Endothelial cell of umbilical vein (primary cell): ENCODE results near the gene DDX39A. TPM values are rescaled to one million over a fixed set of nuclear protein-coding genes. Genes with fewer than 3 reads are reported as not detected.
A peak's percentile ranks its signal among the peaks of the same experiment; 100 is the strongest.

Source experiments
- BruUV-seq: library from RNA; stranded (reverse); fragments of 400-500 nt; replicated peaks from 2 replicates; lab custom pipeline; 2021; lab: Mats Ljungman, UMichigan
- CTCF ChIA-PET: fragments of 300-600, 350-600 bp; sonication (Branson Sonifier 250); formaldehyde crosslinking; loops from one replicate; lab custom pipeline; 2021; ENCODE audit warnings: antibody characterized with exemption, inconsistent platforms; lab: Charles Lee
- POLR2A ChIA-PET: fragments of 300-600, 350-600 bp; sonication (Branson Sonifier 250); formaldehyde crosslinking; loops from one replicate; lab custom pipeline; 2021; ENCODE audit warnings: antibody characterized with exemption, inconsistent platforms; lab: Charles Lee
- DNase-seq: peaks from one replicate; pipeline ENCODE4 v3.0.0-alpha.2; 2011; ENCODE audit warnings: low read depth, low spot score
- FAIRE-seq: peaks from 2 replicates; lab custom pipeline; 2011; peaks lifted over from hg19 to GRCh38; lab: Jason Lieb, UNC
- H2AFZ ChIP-seq: 2 replicates; pipeline ENCODE4 v1.6.0; 2012; ENCODE audit warnings: low read depth, low read length, control low read depth, inconsistent platforms
- H3K27ac ChIP-seq: 2 replicates; pipeline ENCODE4 v1.5.1; 2011; ENCODE audit warnings: low read depth, mild to moderate bottlenecking, control low read depth, low read length, moderate library complexity; ENCODE audit not compliant: insufficient read depth
- H3K27me3 ChIP-seq, 2 experiments: 2 replicates each; pipeline versions ENCODE4 v1.6.0 to v1.6.1; 2011; ENCODE audit warnings: low read length in 2 of 2, mixed read lengths in 1 of 2; ENCODE audit not compliant: control insufficient read depth in 2 of 2, insufficient read depth in 2 of 2
- H3K36me3 ChIP-seq, 2 experiments: 2 replicates in 1 of 2; 3 replicates in 1 of 2; pipeline ENCODE4 v1.5.1; 2011; ENCODE audit warnings: low read length in 2 of 2, mild to moderate bottlenecking in 1 of 2, moderate library complexity in 1 of 2; ENCODE audit not compliant: control insufficient read depth in 2 of 2, insufficient read depth in 2 of 2; ENCODE audit errors: extremely low read depth in 1 of 2
- H3K4me1 ChIP-seq: 3 replicates; pipeline ENCODE4 v1.5.1; 2011; ENCODE audit warnings: mild to moderate bottlenecking, low read length; ENCODE audit not compliant: control insufficient read depth, insufficient read depth; ENCODE audit errors: extremely low read depth
- H3K4me2 ChIP-seq: 2 replicates; pipeline ENCODE4 v1.6.1; 2011; ENCODE audit warnings: low read length, control low read depth, mixed read lengths; ENCODE audit not compliant: insufficient read depth
- H3K4me3 ChIP-seq, 3 experiments: fragments of 200-600 bp in 1 of 3; sonication (generic), shearing (Covaris generic) in 1 of 3; replicated peaks in 1 of 3; 2 replicates each; pipeline ENCODE4 v1.5.1; 2011 to 2016; ENCODE audit warnings: control low read depth in 3 of 3, low read length in 3 of 3, mild to moderate bottlenecking in 2 of 3, inconsistent platforms in 1 of 3, low read depth in 1 of 3, moderate library complexity in 1 of 3; ENCODE audit not compliant: insufficient read depth in 1 of 3
- H3K79me2 ChIP-seq: 2 replicates; pipeline ENCODE4 v1.6.0; 2012; ENCODE audit warnings: low read length, inconsistent platforms; ENCODE audit not compliant: control insufficient read depth, insufficient read depth
- H3K9ac ChIP-seq: replicated peaks from 2 replicates; pipeline ENCODE3; 2011; ENCODE audit warnings: low read length, control low read depth; ENCODE audit not compliant: insufficient read depth; ENCODE audit errors: extremely low read depth
- H3K9me1 ChIP-seq: replicated peaks from 3 replicates; pipeline ENCODE4 v1.6.0; 2011; ENCODE audit warnings: mild to moderate bottlenecking, low read length; ENCODE audit not compliant: control insufficient read depth, insufficient read depth; ENCODE audit errors: extremely low read depth
- H3K9me3 ChIP-seq: replicated peaks from 2 replicates; pipeline ENCODE4 v1.5.1; 2012; ENCODE audit warnings: low read length, inconsistent platforms; ENCODE audit not compliant: control insufficient read depth, insufficient read depth
- H4K20me1 ChIP-seq: replicated peaks from 2 replicates; pipeline ENCODE3; 2011; ENCODE audit warnings: mild to moderate bottlenecking, low read length; ENCODE audit not compliant: control insufficient read depth, insufficient read depth; ENCODE audit errors: extremely low read depth
- CTCF ChIP-seq, 2 donors: IDR thresholded peaks; 1 replicate in 1 of 2; 2 replicates in 1 of 2; pipeline ENCODE4 v1.5.1; 2011; ENCODE audit warnings: low read length in 2 of 2, mild to moderate bottlenecking in 2 of 2, moderate library complexity in 2 of 2, control low read depth in 1 of 2, inconsistent platforms in 1 of 2, low read depth in 1 of 2; ENCODE audit not compliant: insufficient read depth in 1 of 2; ENCODE audit errors: extremely low read depth in 1 of 2
- FOS ChIP-seq: IDR thresholded peaks from 2 replicates; pipeline ENCODE4 v1.6.1; 2011; ENCODE audit warnings: mild to moderate bottlenecking, low read length, moderate library complexity, borderline replicate concordance; ENCODE audit not compliant: insufficient read depth
- JUN ChIP-seq: IDR thresholded peaks from 2 replicates; pipeline ENCODE4 v1.6.1; 2011; ENCODE audit warnings: borderline replicate concordance, low read depth; ENCODE audit not compliant: insufficient read length, insufficient read depth
- MAX ChIP-seq: IDR thresholded peaks from 2 replicates; pipeline ENCODE4 v1.6.1; 2011; ENCODE audit not compliant: insufficient read depth, insufficient read length
- MYC ChIP-seq: IDR thresholded peaks from one replicate; pipeline ENCODE4 v1.6.1; 2011; ENCODE audit warnings: mild to moderate bottlenecking, low read depth, low read length
- POLR2AphosphoS5 ChIP-seq: IDR thresholded peaks from 2 replicates; pipeline ENCODE4 v1.6.1; 2012; ENCODE audit warnings: low read depth, mild to moderate bottlenecking, control low read depth, low read length, moderate library complexity; ENCODE audit not compliant: insufficient read depth
- dilution Hi-C: fragments of 300-500 bp; cut with MboI; formaldehyde crosslinking; loops from one replicate; pipeline ENCODE4 v1.15.0; 2019; ENCODE audit warnings: low sequenced_read_pairs; ENCODE audit not compliant: extremely low pct_ligation_motif_present
- intact Hi-C: fragments of 100-400 bp; cut with micrococcal nuclease; formaldehyde crosslinking; loops from one replicate; pipeline ENCODE4 v1.10.0; 2022
- polyA plus RNA-seq, 4 experiments: library from polyadenylated mRNA; depleted of rRNA in 3 of 4; stranded (reverse) in 3 of 4; unstranded in 1 of 4; fragments of >200 nt; gene quantifications; 2 replicates each; pipeline versions ENCODE4 v1.2.1 to v1.2.3, GENCODE V29; 2011 to 2012; ENCODE audit warnings: missing spikeins in 1 of 4
- total RNA-seq: library from RNA; stranded (reverse); gene quantifications from 2 replicates; pipeline ENCODE4 v1.2.3, GENCODE V29; 2021

The DDX39A gene
- total and polyA plus RNA-seq, 2 donors (not counting 3 experiments of a cell fraction or from before 2014, with no cell fraction given), result 157 to 158 TPM

- H3K9ac ChIP-seq, result peak overlapping the region; percentile 65
- no peaks in the 10 kb centered on the region for H3K36me3 ChIP-seq
- no peaks in the 10 kb centered on the region for H4K20me1 ChIP-seq
- H3K9me1 ChIP-seq, result no peaks in the 10 kb centered on the region
- TF ChIP-seq POLR2AphosphoS5, result no peak
- TF ChIP-seq JUN, result no peak
- TF ChIP-seq MYC, result no peak
- TF ChIP-seq MAX, result no peak
- no peak for TF ChIP-seq CTCF (IDR thresholded peaks at IDR 0.05; ENCODE audit: extremely low read depth in 1 of 2, insufficient read depth in 1 of 2, low read depth in 1 of 2, low read length in 2 of 2)
- TF ChIP-seq FOS, result no peak
- DNase-seq (peak; percentile 38), FAIRE-seq (peak; percentile 76)
- H3K4me1 ChIP-seq, result peaks cover 5% of the 10 kb centered on the region
- dilution Hi-C loops (no loop called here), intact Hi-C loops (loop anchor here (1.0 kb wide), 1 partner anchor 43 kb away; no protein-coding TSS in a partner anchor)
- ChIA-PET POLR2A (no interaction called here), CTCF (interaction anchor here (1.0 to 2.1 kb wide), 4 partner anchors 12 to 43 kb away, joined by 3 to 11 read pairs (median 6); partner anchors contain the start of gene ADGRE5)
- no peaks in the 10 kb centered on the region for H3K79me2 ChIP-seq
- peak overlapping the region; percentile 93 for H2AFZ ChIP-seq
- H3K4me2 ChIP-seq, result no peak overlapping the region
- no peaks in the 10 kb centered on the region for H3K27me3 ChIP-seq
- peak overlapping the region in 2 of 3 experiments; percentile 2 to 3 for H3K4me3 ChIP-seq
- BruUV-seq, result no TSS peak
- H3K9me3 ChIP-seq, result no peaks in the 10 kb centered on the region
- H3K27ac ChIP-seq, result no peak overlapping the region
Observed at GRCh38 chr19:14363183-14364097, 55.7 kb downstream of the DDX39A start.
